Measurements from ENCODE around the gene LY6G5B. TPM values are rescaled to one million over a fixed set of nuclear protein-coding genes. Genes with fewer than 3 reads are reported as not detected.

The LY6G5B gene
- total and polyA plus RNA-seq, 2 experiments from 2014 or later, result 7.9 to 8.4 TPM

DNA sequence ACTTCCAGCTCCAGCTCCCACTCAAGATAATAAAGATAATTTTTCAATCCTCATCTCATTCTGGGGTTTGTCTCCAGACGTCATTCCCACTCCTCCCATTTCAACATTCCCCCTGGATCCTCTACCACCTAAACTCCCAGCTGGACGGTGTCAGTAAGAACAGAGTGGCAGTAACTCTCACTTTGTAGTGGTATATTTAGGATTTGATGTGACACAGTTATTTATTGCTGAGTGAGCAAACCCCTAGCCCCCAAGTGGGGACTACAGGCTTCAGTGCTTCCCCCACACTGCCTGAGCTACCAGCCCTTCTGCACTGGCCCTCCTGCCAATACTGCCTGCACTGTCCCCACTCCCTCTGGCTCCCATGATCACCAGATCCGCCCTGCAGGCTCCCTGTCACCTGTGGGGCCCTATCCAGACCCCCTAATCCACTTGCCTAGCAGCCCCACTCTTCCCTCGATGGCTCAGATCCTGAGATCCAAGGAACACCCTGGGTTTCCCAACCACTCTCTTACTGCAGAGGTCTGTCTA lies 11.6 kb upstream of the LY6G5B start (continued):
- TF ChIP-seq, protein P1, sequence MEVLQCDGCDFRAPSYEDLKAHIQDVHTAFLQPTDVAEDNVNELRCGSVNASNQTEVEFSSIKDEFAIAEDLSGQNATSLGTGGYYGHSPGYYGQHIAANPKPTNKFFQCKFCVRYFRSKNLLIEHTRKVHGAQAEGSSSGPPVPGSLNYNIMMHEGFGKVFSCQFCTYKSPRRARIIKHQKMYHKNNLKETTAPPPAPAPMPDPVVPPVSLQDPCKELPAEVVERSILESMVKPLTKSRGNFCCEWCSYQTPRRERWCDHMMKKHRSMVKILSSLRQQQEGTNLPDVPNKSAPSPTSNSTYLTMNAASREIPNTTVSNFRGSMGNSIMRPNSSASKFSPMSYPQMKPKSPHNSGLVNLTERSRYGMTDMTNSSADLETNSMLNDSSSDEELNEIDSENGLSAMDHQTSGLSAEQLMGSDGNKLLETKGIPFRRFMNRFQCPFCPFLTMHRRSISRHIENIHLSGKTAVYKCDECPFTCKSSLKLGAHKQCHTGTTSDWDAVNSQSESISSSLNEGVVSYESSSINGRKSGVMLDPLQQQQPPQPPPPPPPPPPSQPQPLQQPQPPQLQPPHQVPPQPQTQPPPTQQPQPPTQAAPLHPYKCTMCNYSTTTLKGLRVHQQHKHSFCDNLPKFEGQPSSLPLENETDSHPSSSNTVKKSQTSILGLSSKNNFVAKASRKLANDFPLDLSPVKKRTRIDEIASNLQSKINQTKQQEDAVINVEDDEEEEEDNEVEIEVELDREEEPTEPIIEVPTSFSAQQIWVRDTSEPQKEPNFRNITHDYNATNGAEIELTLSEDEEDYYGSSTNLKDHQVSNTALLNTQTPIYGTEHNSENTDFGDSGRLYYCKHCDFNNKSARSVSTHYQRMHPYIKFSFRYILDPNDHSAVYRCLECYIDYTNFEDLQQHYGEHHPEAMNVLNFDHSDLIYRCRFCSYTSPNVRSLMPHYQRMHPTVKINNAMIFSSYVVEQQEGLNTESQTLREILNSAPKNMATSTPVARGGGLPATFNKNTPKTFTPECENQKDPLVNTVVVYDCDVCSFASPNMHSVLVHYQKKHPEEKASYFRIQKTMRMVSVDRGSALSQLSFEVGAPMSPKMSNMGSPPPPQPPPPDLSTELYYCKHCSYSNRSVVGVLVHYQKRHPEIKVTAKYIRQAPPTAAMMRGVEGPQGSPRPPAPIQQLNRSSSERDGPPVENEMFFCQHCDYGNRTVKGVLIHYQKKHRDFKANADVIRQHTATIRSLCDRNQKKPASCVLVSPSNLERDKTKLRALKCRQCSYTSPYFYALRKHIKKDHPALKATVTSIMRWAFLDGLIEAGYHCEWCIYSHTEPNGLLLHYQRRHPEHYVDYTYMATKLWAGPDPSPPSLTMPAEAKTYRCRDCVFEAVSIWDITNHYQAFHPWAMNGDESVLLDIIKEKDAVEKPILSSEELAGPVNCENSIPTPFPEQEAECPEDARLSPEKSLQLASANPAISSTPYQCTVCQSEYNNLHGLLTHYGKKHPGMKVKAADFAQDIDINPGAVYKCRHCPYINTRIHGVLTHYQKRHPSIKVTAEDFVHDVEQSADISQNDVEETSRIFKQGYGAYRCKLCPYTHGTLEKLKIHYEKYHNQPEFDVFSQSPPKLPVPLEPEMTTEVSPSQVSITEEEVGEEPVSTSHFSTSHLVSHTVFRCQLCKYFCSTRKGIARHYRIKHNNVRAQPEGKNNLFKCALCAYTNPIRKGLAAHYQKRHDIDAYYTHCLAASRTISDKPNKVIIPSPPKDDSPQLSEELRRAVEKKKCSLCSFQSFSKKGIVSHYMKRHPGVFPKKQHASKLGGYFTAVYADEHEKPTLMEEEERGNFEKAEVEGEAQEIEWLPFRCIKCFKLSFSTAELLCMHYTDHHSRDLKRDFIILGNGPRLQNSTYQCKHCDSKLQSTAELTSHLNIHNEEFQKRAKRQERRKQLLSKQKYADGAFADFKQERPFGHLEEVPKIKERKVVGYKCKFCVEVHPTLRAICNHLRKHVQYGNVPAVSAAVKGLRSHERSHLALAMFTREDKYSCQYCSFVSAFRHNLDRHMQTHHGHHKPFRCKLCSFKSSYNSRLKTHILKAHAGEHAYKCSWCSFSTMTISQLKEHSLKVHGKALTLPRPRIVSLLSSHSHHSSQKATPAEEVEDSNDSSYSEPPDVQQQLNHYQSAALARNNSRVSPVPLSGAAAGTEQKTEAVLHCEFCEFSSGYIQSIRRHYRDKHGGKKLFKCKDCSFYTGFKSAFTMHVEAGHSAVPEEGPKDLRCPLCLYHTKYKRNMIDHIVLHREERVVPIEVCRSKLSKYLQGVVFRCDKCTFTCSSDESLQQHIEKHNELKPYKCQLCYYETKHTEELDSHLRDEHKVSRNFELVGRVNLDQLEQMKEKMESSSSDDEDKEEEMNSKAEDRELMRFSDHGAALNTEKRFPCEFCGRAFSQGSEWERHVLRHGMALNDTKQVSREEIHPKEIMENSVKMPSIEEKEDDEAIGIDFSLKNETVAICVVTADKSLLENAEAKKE (CRISPR knock-in tag; IDR thresholded peaks at IDR 0.05), result no peak
- TF ChIP-seq ETS1 (IDR thresholded peaks at IDR 0.05) (no peak), EZH2 (IDR thresholded peaks at IDR 0.05; ENCODE audit: low read depth, unreplicated experiment) (no peak), CREB1 (CRISPR knock-in tag; IDR thresholded peaks at IDR 0.05; ENCODE audit: low read depth) (no peak), POLR2AphosphoS5 (IDR thresholded peaks at IDR 0.05; ENCODE audit: low read depth) (no peak), STAT1 (IDR thresholded peaks at IDR 0.05; ENCODE audit: unreplicated experiment) (no peak), EZH2phosphoT487 (IDR thresholded peaks at IDR 0.05; ENCODE audit: unreplicated experiment) (no peak), ZNF114 (CRISPR knock-in tag; IDR thresholded peaks at IDR 0.05) (no peak), CTCF (conservative IDR thresholded peaks at IDR 0.05; ENCODE audit: low read depth in 2 of 2) (no peak)

All from GM23338 (cell line).